ENCODE measurements around the gene SS18L1. TPM values are rescaled to one million over a fixed set of nuclear protein-coding genes. Genes with fewer than 3 reads are reported as not detected.

The SS18L1 gene
- total RNA-seq, 1 donor from 2014 or later = 11.5 TPM

DNA sequence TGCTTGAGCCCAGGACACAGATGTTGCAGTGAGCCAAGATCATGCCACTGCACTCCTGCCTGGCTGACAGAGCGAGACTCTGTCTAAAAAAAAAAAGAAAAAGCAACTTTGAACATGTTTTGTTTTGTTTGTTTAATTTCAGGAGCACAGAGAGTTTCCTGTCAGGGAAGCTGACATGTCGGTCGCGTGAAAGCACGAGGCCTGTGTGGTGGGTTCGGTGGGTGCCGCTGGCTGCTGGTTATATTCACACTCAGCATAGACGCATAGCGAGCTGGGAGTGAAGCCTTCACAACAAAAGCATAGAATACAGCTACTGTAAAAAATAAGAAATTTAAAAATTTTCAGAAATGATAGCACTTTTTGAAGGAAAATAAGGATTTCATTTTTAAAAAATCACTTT is 53.7 kb downstream of the SS18L1 start:
- no peak overlapping the region for H3K27ac ChIP-seq (ENCODE audit: low read depth, low read length)
- no peak overlapping the region for H3K9ac ChIP-seq (ENCODE audit: low read depth in 1 of 3, low read length in 3 of 3)
- peaks cover 44 to 57% (median 53%) of the 10 kb centered on the region in 3 donors for H3K36me3 ChIP-seq (ENCODE audit: control insufficient read depth in 3 of 3, insufficient read depth in 3 of 3, low read length in 3 of 3)
- no peak overlapping the region for H3K4me3 ChIP-seq (ENCODE audit: low read length in 3 of 3)
- H3K9me3 ChIP-seq (ENCODE audit: control insufficient read depth in 3 of 3, low read length in 3 of 3) = no peaks in the 10 kb centered on the region
- H3K4me1 ChIP-seq (ENCODE audit: control insufficient read depth in 3 of 3, insufficient read depth in 3 of 3, low read length in 3 of 3) = no peaks in the 10 kb centered on the region
- H3K27me3 ChIP-seq (ENCODE audit: control insufficient read depth in 3 of 3, insufficient read depth in 3 of 3, low read length in 3 of 3) = no peaks in the 10 kb centered on the region

DNA sequence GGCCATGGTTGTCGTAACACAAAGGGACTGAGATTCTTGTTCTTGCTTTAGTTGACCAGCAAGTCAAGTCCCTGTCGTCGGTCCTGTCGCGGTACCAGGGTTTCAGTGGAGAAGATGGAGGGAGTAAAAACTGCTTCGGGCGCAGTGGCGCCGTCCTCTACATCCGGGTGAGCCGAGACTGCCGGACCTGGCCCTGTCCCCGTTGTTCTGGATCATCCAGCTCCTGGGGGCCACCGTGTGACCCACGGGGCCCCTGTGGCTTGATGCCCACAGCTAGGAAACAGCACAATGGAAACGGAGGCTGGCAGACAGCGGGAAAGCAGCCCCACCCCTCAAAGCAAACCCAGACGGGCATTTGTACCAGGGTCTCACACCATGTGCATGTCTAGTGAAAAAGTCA is 54.2 kb downstream of the SS18L1 start:
- Histone ChIP-seq H3K4me1 (ENCODE audit: control insufficient read depth in 3 of 3, insufficient read depth in 3 of 3, low read length in 3 of 3) (no peaks in the 10 kb centered on the region), H3K27me3 (ENCODE audit: control insufficient read depth in 3 of 3, insufficient read depth in 3 of 3, low read length in 3 of 3) (no peaks in the 10 kb centered on the region), H3K27ac (ENCODE audit: low read depth, low read length) (no peak overlapping the region), H3K9ac (ENCODE audit: low read depth in 1 of 3, low read length in 3 of 3) (no peak overlapping the region), H3K9me3 (ENCODE audit: control insufficient read depth in 3 of 3, low read length in 3 of 3) (no peaks in the 10 kb centered on the region), H3K4me3 (ENCODE audit: low read length in 3 of 3) (no peak overlapping the region), H3K36me3 (ENCODE audit: control insufficient read depth in 3 of 3, insufficient read depth in 3 of 3, low read length in 3 of 3) (peaks cover 44 to 58% (median 53%) of the 10 kb centered on the region in 3 donors)

DNA sequence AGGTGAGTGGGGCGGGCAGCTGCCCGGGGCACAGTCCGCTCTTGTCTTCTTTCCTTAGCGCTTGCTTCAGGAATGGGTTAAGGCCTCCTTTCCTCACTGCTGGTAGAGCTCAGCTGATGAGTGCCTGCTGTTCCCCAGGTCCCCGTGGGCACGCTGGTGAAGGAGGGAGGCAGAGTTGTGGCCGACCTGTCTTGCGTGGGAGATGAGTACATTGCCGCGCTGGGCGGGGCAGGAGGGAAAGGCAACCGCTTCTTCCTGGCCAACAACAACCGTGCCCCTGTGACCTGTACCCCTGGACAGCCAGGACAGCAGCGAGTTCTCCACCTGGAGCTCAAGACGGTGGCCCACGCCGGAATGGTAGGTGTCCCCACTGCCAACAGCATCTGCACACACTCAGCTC is 54.9 kb downstream of the SS18L1 start:
- Histone ChIP-seq H3K27me3 (ENCODE audit: control insufficient read depth in 3 of 3, insufficient read depth in 3 of 3, low read length in 3 of 3) (no peaks in the 10 kb centered on the region), H3K27ac (ENCODE audit: low read depth, low read length) (no peak overlapping the region), H3K9ac (ENCODE audit: low read depth in 1 of 3, low read length in 3 of 3) (no peak overlapping the region), H3K9me3 (ENCODE audit: control insufficient read depth in 3 of 3, low read length in 3 of 3) (no peaks in the 10 kb centered on the region), H3K4me3 (ENCODE audit: low read length in 3 of 3) (no peak overlapping the region), H3K4me1 (ENCODE audit: control insufficient read depth in 3 of 3, insufficient read depth in 3 of 3, low read length in 3 of 3) (no peaks in the 10 kb centered on the region), H3K36me3 (ENCODE audit: control insufficient read depth in 3 of 3, insufficient read depth in 3 of 3, low read length in 3 of 3) (peaks cover 42 to 59% (median 58%) of the 10 kb centered on the region in 3 donors)

DNA sequence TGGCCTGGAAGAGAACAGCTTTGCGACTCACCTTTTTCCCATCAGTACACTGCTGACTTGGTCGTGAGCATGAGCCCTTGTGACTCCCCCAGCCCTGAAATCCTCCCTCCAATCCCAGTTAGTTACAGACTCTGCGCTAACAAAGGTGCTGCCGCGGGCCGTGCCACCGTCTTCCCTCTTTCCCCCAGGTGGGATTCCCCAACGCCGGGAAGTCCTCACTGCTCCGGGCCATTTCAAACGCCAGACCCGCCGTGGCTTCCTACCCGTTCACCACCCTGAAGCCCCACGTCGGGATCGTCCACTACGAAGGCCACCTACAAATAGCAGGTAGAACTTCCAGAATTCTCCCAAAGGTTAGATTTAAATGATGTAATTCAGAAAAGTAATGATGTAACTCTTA is 55.4 kb downstream of the SS18L1 start:
- Histone ChIP-seq H3K27me3 (ENCODE audit: control insufficient read depth in 3 of 3, insufficient read depth in 3 of 3, low read length in 3 of 3) (no peaks in the 10 kb centered on the region), H3K36me3 (ENCODE audit: control insufficient read depth in 3 of 3, insufficient read depth in 3 of 3, low read length in 3 of 3) (peaks cover 40 to 59% (median 56%) of the 10 kb centered on the region in 3 donors), H3K9ac (ENCODE audit: low read depth in 1 of 3, low read length in 3 of 3) (no peak overlapping the region), H3K9me3 (ENCODE audit: control insufficient read depth in 3 of 3, low read length in 3 of 3) (no peaks in the 10 kb centered on the region), H3K27ac (ENCODE audit: low read depth, low read length) (no peak overlapping the region), H3K4me1 (ENCODE audit: control insufficient read depth in 3 of 3, insufficient read depth in 3 of 3, low read length in 3 of 3) (no peaks in the 10 kb centered on the region), H3K4me3 (ENCODE audit: low read length in 3 of 3) (no peak overlapping the region)

DNA sequence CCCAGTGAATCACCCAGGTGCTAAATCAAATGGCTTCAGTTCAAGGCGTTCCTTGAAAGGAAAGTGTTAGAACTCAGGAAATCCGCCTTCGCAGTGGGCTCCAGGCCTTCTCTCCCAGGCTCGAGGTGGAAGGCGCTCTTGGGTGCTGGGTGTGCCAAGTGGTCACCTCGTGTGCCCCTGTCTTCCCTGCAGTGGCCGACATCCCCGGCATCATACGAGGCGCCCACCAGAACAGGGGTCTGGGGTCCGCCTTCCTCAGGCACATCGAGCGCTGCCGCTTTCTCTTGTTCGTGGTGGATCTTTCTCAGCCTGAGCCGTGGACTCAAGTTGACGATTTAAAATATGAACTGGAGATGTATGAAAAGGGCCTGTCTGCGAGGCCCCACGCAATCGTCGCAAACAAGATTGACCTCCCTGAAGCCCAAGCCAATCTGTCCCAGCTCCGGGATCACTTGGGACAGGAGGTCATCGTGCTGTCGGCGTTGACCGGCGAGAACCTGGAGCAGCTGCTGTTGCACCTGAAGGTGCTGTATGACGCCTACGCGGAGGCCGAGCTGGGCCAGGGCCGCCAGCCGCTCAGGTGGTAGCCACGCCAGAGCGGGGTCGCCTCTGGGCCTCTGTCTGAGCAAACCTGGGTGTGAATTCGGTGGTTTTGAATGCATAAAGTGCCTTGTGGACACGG is 57.1 kb downstream of the SS18L1 start:
- no peak overlapping the region for H3K9ac ChIP-seq (ENCODE audit: low read depth in 1 of 3, low read length in 3 of 3)
- no peaks in the 10 kb centered on the region for H3K9me3 ChIP-seq (ENCODE audit: control insufficient read depth in 3 of 3, low read length in 3 of 3)
- no peaks in the 10 kb centered on the region for H3K4me1 ChIP-seq (ENCODE audit: control insufficient read depth in 3 of 3, insufficient read depth in 3 of 3, low read length in 3 of 3)
- no peak overlapping the region for H3K4me3 ChIP-seq (ENCODE audit: low read length in 3 of 3)
- no peaks in the 10 kb centered on the region for H3K27me3 ChIP-seq (ENCODE audit: control insufficient read depth in 3 of 3, insufficient read depth in 3 of 3, low read length in 3 of 3)
- peaks cover 39 to 57% (median 53%) of the 10 kb centered on the region in 3 donors for H3K36me3 ChIP-seq (ENCODE audit: control insufficient read depth in 3 of 3, insufficient read depth in 3 of 3, low read length in 3 of 3)
- no peak overlapping the region for H3K27ac ChIP-seq (ENCODE audit: low read depth, low read length)

DNA sequence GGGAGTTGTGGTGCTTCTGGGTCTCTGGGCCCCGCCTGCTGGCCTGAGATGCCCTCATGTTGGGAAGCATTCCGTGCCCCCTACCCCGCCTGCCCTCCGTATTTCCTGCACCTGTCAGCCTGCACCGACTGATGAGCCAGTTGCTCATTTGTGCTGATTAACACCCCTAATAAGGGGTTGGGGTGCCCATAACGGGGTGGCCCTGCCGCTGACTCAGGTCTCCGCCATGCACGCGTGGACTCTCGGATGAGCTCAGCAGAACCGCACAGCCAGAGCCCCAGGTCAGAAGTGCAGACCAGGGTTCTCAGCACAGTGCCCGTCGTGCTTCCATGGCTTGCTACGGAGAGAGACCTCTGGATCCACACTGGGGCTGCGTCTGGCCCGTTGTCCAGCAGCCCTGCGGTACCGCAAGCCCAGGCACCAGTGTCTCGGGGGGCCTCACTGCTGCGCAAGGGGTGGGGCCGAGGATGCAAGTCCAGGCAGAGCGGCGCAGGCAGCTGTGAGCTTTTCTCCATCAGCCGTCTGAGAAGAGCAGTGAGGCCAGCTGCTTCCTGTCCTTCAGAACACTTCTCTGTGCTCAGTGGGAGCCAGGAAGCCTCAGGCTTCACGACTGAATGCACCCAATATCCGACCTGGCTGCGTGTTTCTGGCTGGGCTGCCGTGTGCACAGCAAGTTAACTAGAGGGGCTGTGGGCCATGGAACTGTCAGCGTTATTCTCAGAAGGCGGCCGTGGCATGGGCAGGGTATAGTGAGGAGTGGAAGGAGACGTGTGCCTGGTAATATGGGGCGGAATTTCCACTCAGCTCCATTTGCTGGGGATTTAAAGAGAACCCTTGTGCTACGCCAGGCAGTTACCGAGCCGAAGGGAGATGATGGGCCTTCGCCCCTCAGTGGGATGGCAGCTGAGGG is 57.9 kb downstream of the SS18L1 start:
- H3K36me3 ChIP-seq (ENCODE audit: control insufficient read depth in 3 of 3, insufficient read depth in 3 of 3, low read length in 3 of 3) = peaks cover 36 to 56% (median 49%) of the 10 kb centered on the region in 3 donors

DNA sequence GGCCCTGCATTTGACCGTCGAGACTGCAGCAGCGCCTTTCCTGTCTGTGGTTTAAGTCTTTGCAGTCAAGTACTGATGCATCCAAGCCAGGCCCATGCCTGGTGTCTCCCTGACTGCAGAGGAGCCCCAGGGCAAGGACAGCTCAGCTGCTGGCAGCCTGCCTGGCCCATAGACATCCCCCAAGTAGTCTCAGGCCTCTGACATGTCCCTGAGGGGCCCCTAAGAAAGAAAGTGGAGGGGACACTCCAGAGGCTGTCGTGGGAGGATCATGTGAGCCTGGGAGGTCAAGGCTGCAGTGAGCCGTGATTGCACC is 58.5 kb downstream of the SS18L1 start:
- H3K4me1 ChIP-seq (ENCODE audit: control insufficient read depth in 3 of 3, insufficient read depth in 3 of 3, low read length in 3 of 3) = no peaks in the 10 kb centered on the region
- H3K36me3 ChIP-seq (ENCODE audit: control insufficient read depth in 3 of 3, insufficient read depth in 3 of 3, low read length in 3 of 3) = peaks cover 36 to 56% (median 49%) of the 10 kb centered on the region in 3 donors
- H3K9me3 ChIP-seq (ENCODE audit: control insufficient read depth in 3 of 3, low read length in 3 of 3) = no peaks in the 10 kb centered on the region
- H3K4me3 ChIP-seq (ENCODE audit: low read length in 3 of 3) = no peak overlapping the region
- no peak overlapping the region for H3K27ac ChIP-seq (ENCODE audit: low read depth, low read length)
- H3K9ac ChIP-seq (ENCODE audit: low read depth in 1 of 3, low read length in 3 of 3) = no peak overlapping the region
- H3K27me3 ChIP-seq (ENCODE audit: control insufficient read depth in 3 of 3, insufficient read depth in 3 of 3, low read length in 3 of 3) = no peaks in the 10 kb centered on the region

More for the DNA sequence above, 57.9 kb downstream of the SS18L1 start:
- Histone ChIP-seq H3K9ac (ENCODE audit: low read depth in 1 of 3, low read length in 3 of 3) (no peak overlapping the region), H3K27ac (ENCODE audit: low read depth, low read length) (no peak overlapping the region), H3K4me3 (ENCODE audit: low read length in 3 of 3) (no peak overlapping the region), H3K4me1 (ENCODE audit: control insufficient read depth in 3 of 3, insufficient read depth in 3 of 3, low read length in 3 of 3) (no peaks in the 10 kb centered on the region), H3K27me3 (ENCODE audit: control insufficient read depth in 3 of 3, insufficient read depth in 3 of 3, low read length in 3 of 3) (no peaks in the 10 kb centered on the region), H3K9me3 (ENCODE audit: control insufficient read depth in 3 of 3, low read length in 3 of 3) (no peaks in the 10 kb centered on the region)

DNA sequence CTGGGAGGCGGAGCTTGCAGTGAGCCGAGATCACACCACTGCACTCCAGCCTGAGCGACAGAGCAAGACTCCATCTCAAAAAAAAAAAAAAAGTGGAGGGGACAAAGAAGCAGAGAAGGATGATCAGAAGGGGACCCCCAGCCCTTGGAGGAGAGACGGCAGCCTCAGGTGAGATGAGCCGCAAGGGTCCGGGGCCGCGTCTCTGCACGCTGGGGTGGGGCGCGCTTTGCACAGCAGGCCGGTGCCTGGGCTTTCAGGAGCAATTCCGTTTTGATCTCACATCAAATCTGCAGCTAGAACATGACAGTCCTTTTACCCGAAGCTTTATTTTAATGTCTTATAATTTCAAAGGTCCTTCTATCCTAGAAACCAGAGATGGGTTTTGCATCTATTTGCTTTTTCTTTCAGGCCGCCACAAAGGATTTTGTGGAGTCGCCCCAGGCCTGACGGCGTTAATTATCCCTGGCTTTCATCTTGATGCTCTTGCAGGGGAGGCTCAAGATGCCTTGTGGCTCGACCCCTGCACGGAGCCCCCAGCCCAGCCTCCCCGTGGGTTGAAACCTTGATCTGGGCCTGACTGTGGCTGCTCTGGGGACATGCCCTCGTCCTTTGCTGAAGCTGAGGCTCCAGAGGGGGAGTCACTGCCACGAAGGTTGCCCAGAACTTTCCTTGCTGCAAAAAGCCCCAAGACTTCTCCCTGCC is 59.3 kb downstream of the SS18L1 start:
- Histone ChIP-seq H3K9ac (ENCODE audit: low read depth in 1 of 3, low read length in 3 of 3) (no peak overlapping the region), H3K9me3 (ENCODE audit: control insufficient read depth in 3 of 3, low read length in 3 of 3) (no peaks in the 10 kb centered on the region), H3K4me3 (ENCODE audit: low read length in 3 of 3) (no peak overlapping the region), H3K27ac (ENCODE audit: low read depth, low read length) (no peak overlapping the region), H3K36me3 (ENCODE audit: control insufficient read depth in 3 of 3, insufficient read depth in 3 of 3, low read length in 3 of 3) (peaks cover 32 to 56% (median 46%) of the 10 kb centered on the region in 3 donors), H3K27me3 (ENCODE audit: control insufficient read depth in 3 of 3, insufficient read depth in 3 of 3, low read length in 3 of 3) (no peaks in the 10 kb centered on the region), H3K4me1 (ENCODE audit: control insufficient read depth in 3 of 3, insufficient read depth in 3 of 3, low read length in 3 of 3) (peaks cover 0 to 7% (median 3%) of the 10 kb centered on the region in 3 donors)

DNA sequence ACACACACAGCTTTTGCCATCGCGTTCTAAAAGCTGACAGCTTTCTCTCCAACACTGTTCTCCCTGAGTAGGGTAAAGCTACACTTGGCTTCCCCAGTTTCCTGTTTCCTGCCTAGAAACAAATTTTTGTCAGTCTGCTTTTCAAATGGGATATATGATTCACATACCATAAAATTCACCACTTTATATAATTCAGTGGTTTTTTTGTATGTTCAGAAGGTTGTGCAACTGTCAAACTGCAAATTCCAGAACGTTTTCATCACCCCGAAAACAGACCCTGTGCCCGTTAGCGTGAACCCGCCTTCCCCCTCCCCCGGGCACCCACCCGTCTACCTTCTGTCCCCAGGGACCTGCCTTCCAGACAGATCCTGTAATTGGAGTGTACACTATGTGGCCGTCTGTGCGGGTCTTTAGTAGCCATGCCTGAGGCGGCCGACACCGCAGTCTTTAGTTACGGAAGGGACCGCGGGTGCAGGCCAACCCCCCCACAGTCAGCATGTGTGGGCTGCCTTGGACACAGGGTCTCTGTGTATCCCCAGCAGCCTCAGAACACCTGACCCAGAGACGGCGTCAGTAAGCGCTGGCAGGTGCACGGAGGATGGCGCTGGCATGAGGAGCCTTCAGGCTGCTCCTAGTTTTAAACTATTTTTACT is 59.9 kb downstream of the SS18L1 start:
- Histone ChIP-seq H3K4me3 (ENCODE audit: low read length in 3 of 3) (no peak overlapping the region), H3K4me1 (ENCODE audit: control insufficient read depth in 3 of 3, insufficient read depth in 3 of 3, low read length in 3 of 3) (peaks cover under 1 to 11% (median 3%) of the 10 kb centered on the region in 3 donors), H3K9me3 (ENCODE audit: control insufficient read depth in 3 of 3, low read length in 3 of 3) (no peaks in the 10 kb centered on the region), H3K36me3 (ENCODE audit: control insufficient read depth in 3 of 3, insufficient read depth in 3 of 3, low read length in 3 of 3) (peaks cover 25 to 49% (median 39%) of the 10 kb centered on the region in 3 donors), H3K27me3 (ENCODE audit: control insufficient read depth in 3 of 3, insufficient read depth in 3 of 3, low read length in 3 of 3) (no peaks in the 10 kb centered on the region), H3K27ac (ENCODE audit: low read depth, low read length) (no peak overlapping the region), H3K9ac (ENCODE audit: low read depth in 1 of 3, low read length in 3 of 3) (no peak overlapping the region)

All from skeletal muscle tissue (tissue), 4 donors.